Activated naive CD4-positive, alpha-beta T cell treated with anti-CD3 and anti-CD28 coated beads for 36 hours (primary cell): ENCODE results near the gene MICU2. TPM values are rescaled to one million over a fixed set of nuclear protein-coding genes. Genes with fewer than 3 reads are reported as not detected.

Experiments used
- CTCF ChIA-PET: fragments of 350-600 bp; sonication (Branson Sonifier 250); formaldehyde crosslinking; loops from one replicate; lab custom pipeline; 2021; ENCODE audit warnings: antibody characterized with exemption; lab: Charles Lee
- DNase-seq: peaks from one replicate; pipeline ENCODE4 v3.0.0-alpha.2; 2020
- H3K27ac Mint-ChIP-seq: one replicate; pipeline ENCODE4 v1.8.0; 2021; ENCODE audit warnings: mild to moderate bottlenecking, mixed read lengths
- H3K27me3 Mint-ChIP-seq: one replicate; pipeline ENCODE4 v1.8.0; 2021; ENCODE audit warnings: low read depth, mixed read lengths
- H3K36me3 Mint-ChIP-seq: one replicate; pipeline ENCODE4 v1.8.0; 2021; ENCODE audit warnings: low read depth, mixed read lengths
- H3K4me1 Mint-ChIP-seq: one replicate; pipeline ENCODE4 v1.8.0; 2021; ENCODE audit warnings: low read depth, mixed read lengths
- H3K4me3 Mint-ChIP-seq: one replicate; pipeline ENCODE4 v1.8.0; 2021; ENCODE audit warnings: mild to moderate bottlenecking, moderate library complexity, mixed read lengths
- H3K9me3 Mint-ChIP-seq: one replicate; pipeline ENCODE4 v1.8.0; 2021; ENCODE audit warnings: mixed read lengths
- intact Hi-C: fragments of 100-400 bp; cut with micrococcal nuclease; formaldehyde crosslinking; loops from one replicate; pipeline ENCODE4 v1.15.1; 2023
- total RNA-seq, 2 experiments: library from RNA; stranded (reverse); gene quantifications; one replicate each; pipeline ENCODE4 v1.2.3, GENCODE V29; 2021

Gene MICU2
- total RNA-seq, 2 experiments from 2014 or later, result 27.5 to 28.2 TPM

DNA sequence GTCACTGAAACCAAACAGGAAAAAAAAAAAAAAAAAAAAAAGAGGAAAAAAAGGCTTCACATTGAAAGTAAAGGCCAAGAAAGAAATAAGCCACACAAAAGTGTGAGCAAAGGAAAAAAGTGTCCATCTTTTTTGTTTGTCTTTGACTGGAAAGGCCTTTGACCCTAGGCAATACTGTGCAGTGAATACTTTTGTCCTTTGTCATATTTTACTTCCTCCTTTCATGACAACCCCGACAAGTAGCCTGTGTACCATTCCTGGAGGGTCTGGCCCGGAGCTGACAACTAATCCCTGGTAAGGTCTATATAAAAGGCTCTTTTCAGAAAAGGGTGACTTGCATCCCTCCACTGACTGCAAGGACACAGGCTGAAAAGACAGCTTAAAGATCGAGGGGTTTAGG is 12.9 kb upstream of the MICU2 start:
- Mint-ChIP-seq H3K36me3 (no peaks in the 10 kb centered on the region), H3K4me3 (no peak overlapping the region), H3K27me3 (peaks cover 5% of the 10 kb centered on the region), H3K9me3 (no peaks in the 10 kb centered on the region), H3K4me1 (no peaks in the 10 kb centered on the region), H3K27ac (no peak overlapping the region)
- intact Hi-C loops, result no loop called here
- CTCF ChIA-PET, result interaction anchor here (0.6 to 3.5 kb wide), 2 partner anchors 21 to 51 kb away, joined by 3 to 16 read pairs; no protein-coding TSS in a partner anchor
- DNase-seq, result no peak

DNA sequence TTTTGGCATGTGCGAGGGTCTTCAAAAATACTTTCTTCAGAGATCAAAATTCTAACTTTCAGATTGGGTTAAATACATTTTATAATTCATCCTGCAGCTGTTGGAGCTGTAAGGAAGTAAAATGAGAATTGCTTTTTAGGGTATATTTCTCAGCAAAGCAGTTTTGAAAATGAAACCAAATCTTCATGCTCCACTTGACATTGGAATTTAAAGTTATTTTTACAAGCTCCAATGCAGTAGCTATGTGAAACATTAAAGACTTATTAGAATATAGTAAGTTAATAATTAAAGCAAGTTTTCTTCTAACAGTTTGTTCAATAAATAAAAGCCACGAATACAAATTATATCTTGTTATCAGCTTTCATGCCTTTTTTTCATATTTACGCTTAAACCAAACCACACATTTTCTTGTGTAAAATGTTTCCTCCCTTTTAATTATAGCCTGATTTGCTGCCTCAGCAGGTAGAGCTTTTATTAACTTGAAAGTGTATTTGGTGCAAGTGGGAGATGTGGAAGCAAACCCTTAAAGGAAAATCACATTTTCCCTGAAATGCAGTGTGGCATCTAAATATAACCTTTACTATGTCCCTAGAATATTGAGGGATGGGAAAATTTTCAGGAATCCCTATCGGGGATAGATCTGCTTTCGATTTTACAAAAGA is 12.4 kb upstream of the MICU2 start:
- peaks cover 5% of the 10 kb centered on the region for H3K27me3 Mint-ChIP-seq
- no peak overlapping the region for H3K4me3 Mint-ChIP-seq
- no peak for DNase-seq
- no peaks in the 10 kb centered on the region for H3K4me1 Mint-ChIP-seq
- H3K36me3 Mint-ChIP-seq, result no peaks in the 10 kb centered on the region
- CTCF ChIA-PET, result interaction anchor here (3.5 kb wide), 1 partner anchor 21 kb away, joined by 16 read pairs; no protein-coding TSS in a partner anchor
- no peak overlapping the region for H3K27ac Mint-ChIP-seq
- intact Hi-C loops, result no loop called here
- no peaks in the 10 kb centered on the region for H3K9me3 Mint-ChIP-seq

DNA sequence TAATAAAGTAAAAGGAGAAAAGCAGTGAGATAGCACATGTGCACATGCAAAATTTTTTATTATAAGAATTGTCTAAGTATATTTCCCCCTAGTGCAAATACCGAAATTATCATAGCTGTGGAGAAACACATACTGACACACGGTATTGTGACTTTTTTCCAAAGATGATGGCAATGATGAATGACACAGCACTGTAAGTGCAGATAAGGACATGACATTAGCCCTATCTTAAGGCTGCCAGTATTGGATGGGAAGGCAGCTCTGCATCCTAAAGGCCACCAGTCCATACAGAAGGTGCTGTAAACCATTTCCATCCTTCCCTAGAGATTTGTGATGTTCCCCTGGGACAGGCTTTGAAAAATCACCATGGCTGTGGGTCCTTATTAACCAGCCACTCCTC is 11.5 kb upstream of the MICU2 start:
- Mint-ChIP-seq H3K36me3 (no peaks in the 10 kb centered on the region), H3K4me3 (no peak overlapping the region), H3K4me1 (no peaks in the 10 kb centered on the region), H3K9me3 (no peaks in the 10 kb centered on the region), H3K27ac (no peak overlapping the region), H3K27me3 (peaks cover 5% of the 10 kb centered on the region)
- CTCF ChIA-PET, result interaction anchor here (3.5 kb wide), 1 partner anchor 22 kb away, joined by 16 read pairs; no protein-coding TSS in a partner anchor
- intact Hi-C loops, result no loop called here
- no peak for DNase-seq

DNA sequence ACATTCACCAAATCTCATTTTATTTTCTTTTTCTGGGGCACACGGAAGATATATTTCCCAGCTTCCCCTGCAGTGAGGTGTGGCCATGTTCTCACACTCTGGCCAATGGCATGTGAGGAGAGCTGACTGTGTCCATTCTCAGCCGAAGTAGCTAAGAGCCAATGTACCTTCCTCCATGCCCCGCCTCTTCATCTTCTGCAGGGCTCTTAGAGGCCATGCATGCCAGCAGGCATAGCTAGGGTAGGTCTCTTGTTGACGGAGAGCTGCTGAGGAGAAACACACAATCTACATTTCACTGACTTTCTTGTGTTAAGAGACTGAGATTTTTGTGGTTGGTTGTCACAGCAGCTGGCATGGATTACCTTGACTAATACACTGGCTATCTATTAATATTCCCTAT is 9.8 kb upstream of the MICU2 start:
- Mint-ChIP-seq H3K27ac (no peak overlapping the region), H3K27me3 (peaks cover 10% of the 10 kb centered on the region), H3K36me3 (no peaks in the 10 kb centered on the region), H3K4me1 (no peaks in the 10 kb centered on the region), H3K9me3 (no peaks in the 10 kb centered on the region), H3K4me3 (no peak overlapping the region)
- CTCF ChIA-PET, result interaction anchor here (0.5 to 3.5 kb wide), 2 partner anchors 24 to 1127 kb away, joined by 3 to 16 read pairs; no protein-coding TSS in a partner anchor
- no peak for DNase-seq
- intact Hi-C loops, result no loop called here

DNA sequence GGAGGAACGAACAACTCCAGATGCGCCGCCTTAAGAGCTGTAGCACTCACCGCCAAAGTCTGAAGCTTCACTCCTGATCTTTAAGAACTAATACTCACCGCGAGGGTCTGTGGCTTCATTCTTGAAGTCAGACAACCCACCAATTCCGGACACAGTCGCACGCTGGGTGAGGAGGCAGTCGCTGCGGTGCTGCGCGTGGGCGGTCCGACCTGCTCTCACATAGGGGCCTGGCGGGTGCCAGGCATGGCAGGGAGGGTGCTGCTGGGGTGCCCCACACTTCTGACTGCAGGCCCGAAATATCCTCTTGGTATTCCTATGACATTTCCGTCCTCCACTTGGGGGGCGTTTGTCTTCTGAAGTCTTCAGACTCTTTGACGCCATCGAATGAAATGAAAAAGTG is 7.4 kb upstream of the MICU2 start:
- H3K9me3 Mint-ChIP-seq, result no peaks in the 10 kb centered on the region
- intact Hi-C loops, result no loop called here
- H3K4me3 Mint-ChIP-seq, result no peak overlapping the region
- no peak overlapping the region for H3K27ac Mint-ChIP-seq
- H3K36me3 Mint-ChIP-seq, result no peaks in the 10 kb centered on the region
- peaks cover 11% of the 10 kb centered on the region for H3K27me3 Mint-ChIP-seq
- H3K4me1 Mint-ChIP-seq, result no peaks in the 10 kb centered on the region
- DNase-seq, result no peak
- CTCF ChIA-PET, result no interaction called here

GRCh38 chr13:21610687-21611086 is 6.7 kb upstream of the MICU2 start:
- Mint-ChIP-seq H3K27me3 (peaks cover 11% of the 10 kb centered on the region), H3K9me3 (no peaks in the 10 kb centered on the region), H3K36me3 (no peaks in the 10 kb centered on the region), H3K4me1 (no peaks in the 10 kb centered on the region), H3K27ac (no peak overlapping the region), H3K4me3 (no peak overlapping the region)
- DNase-seq, result no peak
- intact Hi-C loops, result no loop called here
- CTCF ChIA-PET, result no interaction called here

GRCh38 chr13:21608961-21609360 is 5.0 kb upstream of the MICU2 start:
- intact Hi-C loops, result no loop called here
- Mint-ChIP-seq H3K27me3 (peaks cover 11% of the 10 kb centered on the region), H3K27ac (no peak overlapping the region), H3K9me3 (no peaks in the 10 kb centered on the region), H3K4me3 (no peak overlapping the region), H3K4me1 (peaks cover 10% of the 10 kb centered on the region), H3K36me3 (peaks cover 3% of the 10 kb centered on the region)
- DNase-seq, result no peak
- CTCF ChIA-PET, result interaction anchor here (0.7 kb wide), 1 partner anchor 376 kb away, joined by 3 read pairs; no protein-coding TSS in a partner anchor

DNA sequence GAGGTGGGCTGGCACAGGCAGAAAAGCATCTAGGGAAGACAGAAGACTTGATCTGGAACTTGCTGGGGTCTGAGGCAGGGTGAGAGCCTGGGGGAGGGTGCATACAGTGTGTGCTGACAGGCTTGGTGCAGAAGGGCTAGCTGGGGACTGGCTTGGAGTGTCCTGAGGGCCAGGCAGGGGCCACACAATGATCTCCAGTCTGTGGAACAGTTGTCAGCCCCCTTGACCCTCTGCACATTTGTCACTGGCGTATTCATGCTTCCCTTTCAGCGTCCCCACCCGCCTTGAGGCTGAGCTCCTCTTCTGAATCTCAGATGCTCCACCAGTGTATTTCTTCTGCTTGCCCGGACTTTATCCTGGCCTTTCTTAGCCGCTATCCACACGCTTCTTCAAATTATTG is 2.8 kb upstream of the MICU2 start:
- peaks cover 10% of the 10 kb centered on the region for H3K4me1 Mint-ChIP-seq
- no peaks in the 10 kb centered on the region for H3K9me3 Mint-ChIP-seq
- peaks cover 3% of the 10 kb centered on the region for H3K36me3 Mint-ChIP-seq
- no peak for DNase-seq
- intact Hi-C loops, result no loop called here
- CTCF ChIA-PET, result no interaction called here
- H3K4me3 Mint-ChIP-seq, result no peak overlapping the region
- H3K27ac Mint-ChIP-seq, result no peak overlapping the region
- H3K27me3 Mint-ChIP-seq, result peaks cover 11% of the 10 kb centered on the region

DNA sequence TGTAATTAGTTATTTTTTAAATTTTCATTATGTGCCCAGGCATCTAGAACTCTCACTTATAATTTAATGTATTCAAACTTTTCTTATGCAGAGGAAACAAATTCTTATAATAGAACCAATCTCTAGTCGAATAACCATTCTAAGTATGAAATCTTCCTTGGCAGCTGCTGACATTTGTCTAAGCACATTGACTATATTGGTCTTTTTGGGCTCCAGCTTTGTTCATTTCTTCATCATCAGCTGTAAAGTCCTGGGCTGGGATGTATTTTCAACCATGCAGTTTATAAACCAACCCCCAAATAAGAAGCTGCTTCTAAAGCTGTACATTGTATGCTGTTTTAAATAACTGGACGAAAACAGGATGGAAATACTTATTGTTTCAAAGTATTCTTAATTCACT is 2.3 kb upstream of the MICU2 start:
- DNase-seq, result no peak
- Mint-ChIP-seq H3K9me3 (no peaks in the 10 kb centered on the region), H3K4me3 (no peak overlapping the region), H3K27me3 (peaks cover 11% of the 10 kb centered on the region), H3K27ac (no peak overlapping the region), H3K4me1 (peaks cover 16% of the 10 kb centered on the region), H3K36me3 (peaks cover 8% of the 10 kb centered on the region)
- intact Hi-C loops, result no loop called here
- CTCF ChIA-PET, result no interaction called here

- DNase-seq, result no peak
- H3K9me3 Mint-ChIP-seq, result peaks cover 4% of the 10 kb centered on the region
- H3K27ac Mint-ChIP-seq, result no peak overlapping the region
- H3K27me3 Mint-ChIP-seq, result no peaks in the 10 kb centered on the region
- H3K4me3 Mint-ChIP-seq, result no peak overlapping the region
- CTCF ChIA-PET, result interaction anchor here (1.0 to 1.7 kb wide), 2 partner anchors 39 to 75 kb away, joined by 3 read pairs; no protein-coding TSS in a partner anchor
- intact Hi-C loops, result no loop called here
- peaks cover 19% of the 10 kb centered on the region for H3K36me3 Mint-ChIP-seq
- peaks cover 63% of the 10 kb centered on the region for H3K4me1 Mint-ChIP-seq
Measured at GRCh38 chr13:21596722-21597121, 7.2 kb downstream of the MICU2 start.

DNA sequence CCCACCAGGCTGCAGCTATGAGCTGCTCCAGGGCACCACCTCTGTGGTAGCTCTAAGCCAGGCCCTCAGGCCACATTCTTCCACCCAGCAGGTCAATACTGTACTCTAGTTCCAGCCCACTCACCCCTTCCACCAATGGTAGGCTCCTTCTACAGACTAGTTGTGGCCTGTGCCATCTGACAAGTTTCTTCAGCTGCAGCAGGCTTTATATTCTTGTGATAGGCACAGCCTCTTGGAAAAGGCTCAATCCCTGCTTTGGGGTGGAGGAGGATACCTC is 8.5 kb downstream of the MICU2 start:
- Mint-ChIP-seq H3K4me3 (no peak overlapping the region), H3K27me3 (no peaks in the 10 kb centered on the region), H3K27ac (no peak overlapping the region), H3K9me3 (peaks cover 4% of the 10 kb centered on the region), H3K4me1 (peaks cover 65% of the 10 kb centered on the region), H3K36me3 (peaks cover 18% of the 10 kb centered on the region)
- intact Hi-C loops, result no loop called here
- no peak for DNase-seq
- CTCF ChIA-PET, result interaction anchor here (1.7 kb wide), 1 partner anchor 37 kb away, joined by 3 read pairs; no protein-coding TSS in a partner anchor

- peaks cover 16% of the 10 kb centered on the region for H3K36me3 Mint-ChIP-seq
Measured at GRCh38 chr13:21594715-21595545, 9.0 kb downstream of the MICU2 start.

More at GRCh38 chr13:21594715-21595545, 9.0 kb downstream of the MICU2 start:
- no peak overlapping the region for H3K4me3 Mint-ChIP-seq
- intact Hi-C loops, result no loop called here
- no peaks in the 10 kb centered on the region for H3K27me3 Mint-ChIP-seq
- H3K4me1 Mint-ChIP-seq, result peaks cover 63% of the 10 kb centered on the region
- H3K27ac Mint-ChIP-seq, result no peak overlapping the region
- no peak for DNase-seq
- CTCF ChIA-PET, result interaction anchor here (1.7 kb wide), 1 partner anchor 37 kb away, joined by 3 read pairs; no protein-coding TSS in a partner anchor
- peaks cover 4% of the 10 kb centered on the region for H3K9me3 Mint-ChIP-seq
